BLaER1 (cell line): ENCODE results near the gene BLOC1S3.

Source experiments
- H3K27ac ChIP-seq: shearing (Covaris generic); formaldehyde crosslinking; 2 replicates; pipeline ENCODE4 v1.8.1; 2022
- H3K27me3 ChIP-seq: shearing (Covaris generic); formaldehyde crosslinking; 2 replicates; pipeline ENCODE4 v1.8.1; 2022
- H3K36me3 ChIP-seq: shearing (Covaris generic); formaldehyde crosslinking; 2 replicates; pipeline ENCODE4 v1.8.1; 2022
- H3K4me1 ChIP-seq: shearing (Covaris generic); formaldehyde crosslinking; 2 replicates; pipeline ENCODE4 v1.8.1; 2022
- H3K4me2 ChIP-seq: shearing (Covaris generic); formaldehyde crosslinking; 2 replicates; pipeline ENCODE4 v1.8.1; 2022
- H3K4me3 ChIP-seq: shearing (Covaris generic); formaldehyde crosslinking; 2 replicates; pipeline ENCODE4 v1.8.1; 2022
- H3K9ac ChIP-seq: shearing (Covaris generic); formaldehyde crosslinking; 2 replicates; pipeline ENCODE4 v1.8.1; 2022
- H3K9me3 ChIP-seq: shearing (Covaris generic); formaldehyde crosslinking; 2 replicates; pipeline ENCODE4 v1.8.1; 2022
- H4K20me1 ChIP-seq: shearing (Covaris generic); formaldehyde crosslinking; 2 replicates; pipeline ENCODE4 v1.8.1; 2022
- Cebpa-rat ChIP-seq: shearing (Covaris generic); IDR thresholded peaks from 2 replicates; pipeline ENCODE4 v1.8.1; 2022

BLOC1S3 gene

DNA sequence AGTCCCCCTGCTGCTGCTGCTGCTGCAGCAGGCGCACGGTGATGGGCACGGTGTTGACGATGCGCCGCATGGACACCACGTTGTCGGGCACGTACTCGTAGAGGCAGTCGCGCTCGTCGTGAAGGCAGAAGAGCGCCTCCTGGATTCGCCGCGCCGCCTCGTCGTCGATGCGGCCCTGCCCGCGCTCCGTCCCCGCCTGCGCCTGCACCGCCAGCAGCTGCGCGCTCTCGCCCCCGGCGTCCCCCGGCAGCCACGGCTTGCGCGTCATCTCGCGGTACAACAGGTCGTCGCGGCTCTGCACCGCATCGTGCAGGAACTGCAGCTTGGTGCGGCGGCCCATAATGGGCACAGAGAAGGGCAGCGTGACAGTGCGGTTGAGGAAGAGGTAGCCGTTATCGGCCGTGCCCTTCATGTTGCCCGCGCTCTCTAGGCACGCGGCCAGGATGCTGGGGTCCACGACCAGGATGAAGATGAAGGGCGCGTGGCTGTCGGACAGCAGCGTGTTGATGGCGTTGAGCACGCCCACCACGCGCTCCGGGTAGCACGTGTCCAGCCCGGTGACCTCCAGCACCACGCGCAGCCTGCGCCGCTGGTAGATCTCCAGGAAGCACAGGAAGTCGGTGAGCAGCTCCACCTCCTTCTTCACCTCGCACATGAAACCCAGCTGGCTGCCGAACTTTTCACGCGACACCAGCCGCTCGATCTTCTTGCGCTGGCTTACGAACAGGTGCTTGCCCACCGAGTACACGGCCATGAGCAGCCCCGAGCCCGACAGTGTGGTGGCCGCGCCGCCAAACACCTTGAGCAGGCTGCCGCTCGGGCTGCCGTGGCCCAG lies 25.9 kb upstream of the BLOC1S3 start:
- Histone ChIP-seq H3K9me3 (no peaks in the 10 kb centered on the region), H3K27ac (no peak overlapping the region), H3K27me3 (peaks cover 48% of the 10 kb centered on the region), H3K36me3 (peaks cover 23% of the 10 kb centered on the region), H3K4me3 (peak overlapping the region; percentile 38), H3K4me1 (peaks cover 44% of the 10 kb centered on the region), H3K9ac (no peak overlapping the region), H3K4me2 (peak overlapping the region; percentile 66), H4K20me1 (peaks cover 61% of the 10 kb centered on the region)
- no peak for TF ChIP-seq Cebpa-rat

DNA sequence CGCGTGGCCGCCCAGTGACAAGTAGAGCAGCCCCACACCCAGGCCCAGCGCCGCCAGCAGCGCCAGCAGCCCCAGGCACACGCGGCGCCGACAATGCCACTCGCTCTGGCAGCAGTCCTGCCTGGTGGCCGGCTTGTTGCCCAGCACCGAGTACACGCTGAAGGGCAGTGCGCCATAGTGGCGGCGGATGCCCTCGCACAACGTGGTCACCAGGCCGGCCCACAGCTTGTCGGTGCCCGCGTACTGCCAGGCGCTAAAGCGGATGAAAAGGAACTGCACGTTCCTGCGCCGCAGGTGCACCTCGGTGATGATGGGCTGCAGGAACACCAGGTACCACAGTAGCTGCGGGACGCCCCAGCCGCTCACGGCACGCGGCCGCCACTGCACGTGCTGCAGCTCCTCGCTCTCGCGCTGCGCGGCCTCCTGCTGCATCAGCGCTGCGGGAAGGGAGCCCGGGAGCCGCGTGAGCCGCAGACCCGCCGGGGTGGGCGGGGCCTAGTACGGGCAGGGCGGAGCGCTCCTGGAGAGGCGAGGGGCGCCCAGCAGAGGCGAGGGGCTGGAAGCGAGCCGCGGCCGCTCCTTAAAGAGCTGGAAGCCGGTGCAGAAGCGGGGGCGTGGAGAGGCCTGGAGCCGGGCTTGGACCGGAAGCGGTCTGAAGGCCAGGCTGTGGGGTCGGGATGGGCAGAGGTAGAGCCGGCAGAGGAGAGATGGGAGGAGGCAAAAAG lies 25.1 kb upstream of the BLOC1S3 start:
- H3K27me3 ChIP-seq: peaks cover 48% of the 10 kb centered on the region
- peaks cover 15% of the 10 kb centered on the region for H3K36me3 ChIP-seq
- H4K20me1 ChIP-seq: peaks cover 54% of the 10 kb centered on the region
- H3K4me3 ChIP-seq: peak overlapping the region; percentile 38
- no peaks in the 10 kb centered on the region for H3K9me3 ChIP-seq
- H3K4me2 ChIP-seq: peak overlapping the region; percentile 66
- no peak for TF ChIP-seq Cebpa-rat
- H3K27ac ChIP-seq: no peak overlapping the region
- peaks cover 41% of the 10 kb centered on the region for H3K4me1 ChIP-seq
- H3K9ac ChIP-seq: no peak overlapping the region

GRCh38 chr19:45154064-45154827 lies 24.3 kb upstream of the BLOC1S3 start:
- Histone ChIP-seq H3K4me1 (peaks cover 41% of the 10 kb centered on the region), H3K4me3 (peak overlapping the region; percentile 38; the same call in 1 of the 2 replicates), H3K4me2 (peak overlapping the region; percentile 66)

GRCh38 chr19:45156011-45156630 lies 22.5 kb upstream of the BLOC1S3 start:
- no peaks in the 10 kb centered on the region for H3K9me3 ChIP-seq
- no peak overlapping the region for H3K9ac ChIP-seq
- H3K4me2 ChIP-seq: no peak overlapping the region
- H3K27me3 ChIP-seq: peaks cover 39% of the 10 kb centered on the region
- H3K4me1 ChIP-seq: peaks cover 39% of the 10 kb centered on the region
- no peak overlapping the region for H3K27ac ChIP-seq
- no peaks in the 10 kb centered on the region for H3K36me3 ChIP-seq
- peaks cover 32% of the 10 kb centered on the region for H4K20me1 ChIP-seq
- TF ChIP-seq Cebpa-rat: no peak
- H3K4me3 ChIP-seq: no peak overlapping the region

More at GRCh38 chr19:45154064-45154827, 24.3 kb upstream of the BLOC1S3 start:
- H3K36me3 ChIP-seq: peaks cover 13% of the 10 kb centered on the region
- no peaks in the 10 kb centered on the region for H3K9me3 ChIP-seq
- peaks cover 50% of the 10 kb centered on the region for H4K20me1 ChIP-seq
- peaks cover 48% of the 10 kb centered on the region for H3K27me3 ChIP-seq
- H3K27ac ChIP-seq: no peak overlapping the region
- TF ChIP-seq Cebpa-rat: no peak
- H3K9ac ChIP-seq: no peak overlapping the region

GRCh38 chr19:45156751-45157150 lies 21.8 kb upstream of the BLOC1S3 start:
- H3K9ac ChIP-seq: no peak overlapping the region
- peaks cover 33% of the 10 kb centered on the region for H3K27me3 ChIP-seq
- H3K36me3 ChIP-seq: no peaks in the 10 kb centered on the region
- no peak overlapping the region for H3K27ac ChIP-seq
- no peaks in the 10 kb centered on the region for H3K9me3 ChIP-seq
- H3K4me1 ChIP-seq: peaks cover 39% of the 10 kb centered on the region
- H3K4me3 ChIP-seq: no peak overlapping the region
- no peak for TF ChIP-seq Cebpa-rat
- H4K20me1 ChIP-seq: peaks cover 26% of the 10 kb centered on the region
- no peak overlapping the region for H3K4me2 ChIP-seq

DNA sequence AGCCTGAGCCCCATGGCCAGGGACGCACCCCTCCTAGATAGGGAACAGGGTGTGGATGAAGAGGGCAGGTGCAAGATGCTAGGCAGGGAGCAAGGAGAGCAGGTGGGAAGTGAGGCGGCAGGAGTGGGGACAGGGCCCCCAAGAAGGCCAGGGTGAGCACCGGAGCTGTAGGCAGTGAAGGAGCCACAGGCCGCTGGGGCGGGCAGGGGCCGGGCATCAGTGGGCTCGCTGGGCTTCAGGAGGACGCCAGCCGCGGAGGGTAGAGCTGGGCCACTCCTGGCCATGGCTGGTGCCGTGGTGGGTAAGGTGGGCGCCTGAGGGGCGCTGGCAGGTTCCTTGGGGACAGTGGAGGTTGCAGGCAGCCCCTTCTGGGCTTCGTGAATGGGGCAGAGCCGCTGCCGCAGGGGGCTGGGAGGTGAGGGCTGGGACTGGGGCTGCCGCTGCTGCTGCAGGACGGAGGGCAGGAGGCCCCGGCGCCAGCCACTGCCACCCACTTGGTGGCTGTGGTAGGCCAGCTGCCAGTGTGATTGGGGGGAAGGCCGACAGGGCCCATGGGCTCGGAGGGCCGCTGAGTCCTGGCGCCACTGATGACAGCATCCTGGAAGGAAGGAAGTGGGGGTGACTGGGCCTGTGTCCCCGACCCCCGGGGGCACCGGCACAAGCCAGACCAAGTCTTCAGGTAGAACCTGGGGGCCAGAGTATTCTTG lies 19.9 kb upstream of the BLOC1S3 start:
- TF ChIP-seq Cebpa-rat: no peak
- Histone ChIP-seq H3K4me3 (no peak overlapping the region), H3K27me3 (peaks cover 14% of the 10 kb centered on the region), H3K4me1 (peaks cover 31% of the 10 kb centered on the region), H3K4me2 (peak overlapping the region; percentile 46), H3K36me3 (no peaks in the 10 kb centered on the region), H4K20me1 (peaks cover 6% of the 10 kb centered on the region), H3K27ac (peak overlapping the region; percentile 13; the same call in 1 of the 2 replicates), H3K9me3 (no peaks in the 10 kb centered on the region), H3K9ac (peak overlapping the region; percentile 9; the same call in 1 of the 2 replicates)

DNA sequence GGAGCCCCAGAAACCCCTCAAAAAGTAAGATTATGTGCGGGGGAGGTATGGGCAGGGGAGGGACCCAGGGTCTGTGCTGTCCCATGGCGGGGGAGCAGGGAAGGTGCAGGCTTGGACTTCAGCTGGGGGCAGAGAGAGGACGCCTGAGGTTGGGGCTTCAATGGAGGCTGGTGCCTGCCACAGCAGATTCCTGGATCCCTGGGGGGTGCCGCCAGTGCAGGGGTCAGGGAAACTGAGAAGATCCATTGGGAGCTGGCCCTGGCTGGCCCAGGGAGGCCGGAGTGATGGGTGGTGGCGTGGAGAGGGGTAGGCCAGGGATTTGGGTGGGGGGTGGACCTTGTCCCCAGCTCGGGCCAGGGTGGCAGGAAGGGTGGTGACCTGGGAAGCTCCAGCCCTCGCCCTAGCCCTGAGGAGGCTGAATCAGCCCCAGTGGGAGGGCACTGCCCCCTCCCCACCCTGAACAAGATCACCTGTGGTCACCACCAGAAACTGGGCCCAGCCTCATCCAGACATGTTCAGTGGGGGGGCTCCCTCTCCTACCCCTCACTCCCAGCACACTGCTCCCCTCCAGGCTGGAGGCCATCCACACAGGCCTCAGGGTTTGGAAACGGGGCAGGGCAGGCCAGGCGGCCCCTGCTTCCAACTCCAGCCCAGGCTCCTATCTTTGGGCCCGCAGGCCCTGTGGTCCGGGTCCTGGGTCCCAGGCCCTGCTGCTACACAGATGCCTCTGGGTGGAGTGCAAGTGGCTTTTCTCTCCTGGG lies 19.2 kb upstream of the BLOC1S3 start:
- TF ChIP-seq Cebpa-rat: no peak

GRCh38 chr19:45159971-45160324 lies 18.6 kb upstream of the BLOC1S3 start:
- no peak for TF ChIP-seq Cebpa-rat
- H3K27ac ChIP-seq: no peak overlapping the region
- H3K4me2 ChIP-seq: no peak overlapping the region
- no peaks in the 10 kb centered on the region for H3K9me3 ChIP-seq
- H3K27me3 ChIP-seq: peaks cover 2% of the 10 kb centered on the region; the same call in 1 of the 2 replicates
- no peak overlapping the region for H3K4me3 ChIP-seq
- no peaks in the 10 kb centered on the region for H4K20me1 ChIP-seq
- H3K4me1 ChIP-seq: peaks cover 37% of the 10 kb centered on the region
- 0 out of 2 replicates have a peak overlapping the region, but pooled peaks have one; percentile 19 for H3K9ac ChIP-seq
- H3K36me3 ChIP-seq: no peaks in the 10 kb centered on the region

More for the DNA sequence above, 19.2 kb upstream of the BLOC1S3 start:
- Histone ChIP-seq H3K4me2 (peak overlapping the region; percentile 46), H3K9ac (peak overlapping the region; percentile 19; the same call in 1 of the 2 replicates), H3K27ac (peak overlapping the region; percentile 13; the same call in 1 of the 2 replicates), H3K27me3 (peaks cover 6% of the 10 kb centered on the region), H3K9me3 (no peaks in the 10 kb centered on the region), H3K36me3 (no peaks in the 10 kb centered on the region), H4K20me1 (no peaks in the 10 kb centered on the region), H3K4me3 (no peak overlapping the region), H3K4me1 (peaks cover 31% of the 10 kb centered on the region)
